Sigmoid colon (tissue), 7 donors: ENCODE measurements around the gene BZW2. TPM values are rescaled to one million over a fixed set of nuclear protein-coding genes. Genes with fewer than 3 reads are reported as not detected.

ENCODE experiments used
- DNase-seq: peaks from one replicate; pipeline ENCODE4 v3.0.0-alpha.2; 2019
- H3K27ac ChIP-seq, 4 donors: fragments of 200-600 bp; sonication (generic); one replicate each; pipeline ENCODE4 v1.5.1; 2016 to 2019; ENCODE audit warnings: mild to moderate bottlenecking in 1 of 4
- H3K27me3 ChIP-seq, 3 donors: fragments of 200-600 bp; sonication (generic); one replicate each; pipeline ENCODE4 v1.5.1; 2019; ENCODE audit warnings: mild to moderate bottlenecking in 1 of 3
- H3K36me3 ChIP-seq, 4 donors: fragments of 200-600 bp; sonication (generic); one replicate each; pipeline ENCODE4 v1.5.1; 2016 to 2019
- H3K4me1 ChIP-seq, 4 donors: fragments of 200-600 bp; sonication (generic); one replicate each; pipeline ENCODE4 v1.5.1; 2017 to 2019
- H3K4me3 ChIP-seq, 4 donors: fragments of 200-600 bp; sonication (generic); one replicate each; pipeline ENCODE4 v1.5.1; 2017 to 2019; ENCODE audit warnings: mild to moderate bottlenecking in 2 of 4, moderate library complexity in 1 of 4
- H3K9me3 ChIP-seq, 4 donors: fragments of 200-600 bp in 3 of 4; sonication (generic) in 3 of 4; one replicate each; pipeline versions ENCODE4 v1.5.1 to v1.6.1; 2013 to 2019
- CTCF ChIP-seq, 4 experiments: fragments of 450-650 bp in 3 of 4; fragments of 200-600 bp in 1 of 4; IDR thresholded peaks; one replicate each; pipeline ENCODE4 v1.5.1; 2016 to 2019; ENCODE audit warnings: antibody characterized with exemption in 4 of 4, mild to moderate bottlenecking in 3 of 4, moderate library complexity in 2 of 4
- EP300 ChIP-seq, 4 donors: sonication (generic); formaldehyde crosslinking; IDR thresholded peaks; one replicate each; pipeline ENCODE4 v1.6.1; 2017; ENCODE audit warnings: antibody characterized with exemption in 4 of 4
- POLR2A ChIP-seq, 2 donors: fragments of 450-650 bp; IDR thresholded peaks; one replicate each; pipeline ENCODE4 v1.6.1; 2016; ENCODE audit warnings: antibody characterized with exemption in 2 of 2, mild to moderate bottlenecking in 2 of 2, moderate library complexity in 2 of 2
- POLR2AphosphoS5 ChIP-seq, 4 donors: sonication (generic); formaldehyde crosslinking; IDR thresholded peaks; one replicate each; pipeline ENCODE4 v1.6.1; 2017; ENCODE audit warnings: antibody characterized with exemption in 4 of 4
- intact Hi-C: fragments of 100-400 bp; cut with DNase I; formaldehyde crosslinking; loops from one replicate; pipeline ENCODE4 v1.15.1; 2023
- polyA plus RNA-seq, 3 donors: library from polyadenylated mRNA; stranded (reverse); fragments of 200-250 nt; gene quantifications; one replicate each; pipeline ENCODE4 v1.2.3, GENCODE V29; 2013
- total RNA-seq, 4 donors: library from RNA; depleted of rRNA; stranded (reverse); fragments of >200 nt; gene quantifications; one replicate each; pipeline ENCODE4 v1.1.0, GENCODE V29; 2016
- donor health status: healthy with polysubstance abuse.
- donor health status: Bipolar disorder and iron deficiency.
- donor health status: healthy.

Gene BZW2
- total and polyA plus RNA-seq, 7 donors, result 49.7 to 70.7 (median 63.8) TPM

GRCh38 chr7:16755397-16755796 lies 109.4 kb downstream of the BZW2 start:
- Histone ChIP-seq H3K36me3 (no peaks in the 10 kb centered on the region), H3K27me3 (peaks cover 0 to 14% (median 11%) of the 10 kb centered on the region in 3 donors), H3K27ac (no peak overlapping the region), H3K9me3 (no peaks in the 10 kb centered on the region), H3K4me3 (no peak overlapping the region), H3K4me1 (peaks cover 0 to 14% (median 10%) of the 10 kb centered on the region in 4 donors)
- no peak for DNase-seq
- no peak for TF ChIP-seq CTCF (IDR thresholded peaks at IDR 0.05)
- TF ChIP-seq POLR2AphosphoS5 (IDR thresholded peaks at IDR 0.05), result no peak
- no peak for TF ChIP-seq POLR2A (IDR thresholded peaks at IDR 0.05)
- TF ChIP-seq EP300 (IDR thresholded peaks at IDR 0.05), result no peak
- intact Hi-C loops, result no loop called here

Other genes starting within 250 kb of the BZW2 start
- 1 to 10 TPM; 3.9 to 6.0 (median 4.5) TPM for gene CRPPA, start 224.6 kb upstream of the BZW2 start, total RNA-seq
- gene CRPPA, start 224.6 kb upstream of the BZW2 start, polyA plus RNA-seq, result 1 to 10 TPM in 1 of 3 donors, under 1 TPM in 2; 0.23 to 1.2 (median 0.48) TPM
- 1 to 10 TPM in 3 of 4 donors, under 1 TPM in 1; 0.36 to 8.7 (median 4.0) TPM for gene SOSTDC1, start 180.4 kb upstream of the BZW2 start, total RNA-seq
- gene SOSTDC1, start 180.4 kb upstream of the BZW2 start, polyA plus RNA-seq, result 1 to 10 TPM; 1.8 to 3.0 (median 2.5) TPM
- gene LRRC72, start 119.4 kb upstream of the BZW2 start, total RNA-seq, result not detected
- gene LRRC72, start 119.4 kb upstream of the BZW2 start, polyA plus RNA-seq, result not detected
- 10 to 100 TPM; 11.9 to 21.1 (median 14.3) TPM for gene ANKMY2, start 427 bp upstream of the BZW2 start, total RNA-seq
- 10 to 100 TPM; 12.9 to 21.0 (median 18.6) TPM for gene ANKMY2, start 427 bp upstream of the BZW2 start, polyA plus RNA-seq
- gene TSPAN13, start 107.6 kb downstream of the BZW2 start, total RNA-seq, result 1 to 10 TPM; 2.2 to 6.4 (median 3.2) TPM
- 10 to 100 TPM; 51.8 to 68.5 (median 65.5) TPM for gene TSPAN13, start 107.6 kb downstream of the BZW2 start, polyA plus RNA-seq
- gene AGR2, start 158.8 kb downstream of the BZW2 start, total RNA-seq, result not detected
- 1,000 to 10,000 TPM in 1 of 3 donors, 100 to 1,000 TPM in 2; 345 to 1,393 (median 370) TPM for gene AGR2, start 158.8 kb downstream of the BZW2 start, polyA plus RNA-seq
- 1 to 10 TPM in 1 of 4 donors, not detected in 3; 4.6 TPM for gene AGR3, start 235.8 kb downstream of the BZW2 start, total RNA-seq
- gene AGR3, start 235.8 kb downstream of the BZW2 start, polyA plus RNA-seq, result 100 to 1,000 TPM; 168 to 216 (median 178) TPM